HepG2 (cell line): ENCODE measurements around the gene STN1. TPM values are rescaled to one million over a fixed set of nuclear protein-coding genes. Genes with fewer than 3 reads are reported as not detected.

ENCODE experiments used
- CCAR2 ChIP-seq: fragments of 200-400 bp; formaldehyde crosslinking; optimal IDR thresholded peaks from 2 replicates; pipeline ENCODE3; 2018; ENCODE audit warnings: low read depth, mild to moderate bottlenecking, low read length, moderate library complexity
- ELF4 ChIP-seq: sonication (generic); formaldehyde crosslinking; IDR thresholded peaks from 2 replicates; pipeline ENCODE4 v1.5.0; 2020; ENCODE audit warnings: missing genetic modification reagents, mild to moderate bottlenecking, moderate library complexity, borderline replicate concordance
- HCFC1 ChIP-seq: fragments of 150-350 bp; IDR thresholded peaks from 2 replicates; pipeline ENCODE4 v1.6.1; 2014; ENCODE audit warnings: low read depth, low read length
- MAF1 ChIP-seq: sonication (generic); formaldehyde crosslinking; IDR thresholded peaks from 2 replicates; pipeline ENCODE4 v1.5.0; 2020; ENCODE audit warnings: missing genetic modification reagents, borderline replicate concordance
- MTA1 ChIP-seq: sonication (generic); formaldehyde crosslinking; IDR thresholded peaks from 2 replicates; pipeline ENCODE4 v1.4.0; 2020; ENCODE audit warnings: missing genetic modification reagents, mild to moderate bottlenecking, borderline replicate concordance
- MYNN ChIP-seq: sonication (generic); formaldehyde crosslinking; IDR thresholded peaks from 2 replicates; pipeline ENCODE4 v1.4.0; 2020; ENCODE audit warnings: mild to moderate bottlenecking, low read depth, missing genetic modification reagents
- NFYB ChIP-seq: sonication (generic); formaldehyde crosslinking; IDR thresholded peaks from 2 replicates; pipeline ENCODE4 v1.4.0; 2020; ENCODE audit warnings: missing genetic modification reagents
- PAX8 ChIP-seq: sonication (generic); formaldehyde crosslinking; IDR thresholded peaks from 2 replicates; pipeline ENCODE4 v1.8.0; 2022; ENCODE audit warnings: mild to moderate bottlenecking, missing genetic modification reagents, borderline replicate concordance
- SRY ChIP-seq: sonication (generic); formaldehyde crosslinking; IDR thresholded peaks from 2 replicates; pipeline ENCODE4 v1.8.0; 2022; ENCODE audit warnings: mild to moderate bottlenecking, missing genetic modification reagents
- TCF7L2 ChIP-seq: IDR thresholded peaks from 2 replicates; pipeline ENCODE4 v1.6.1; 2011; ENCODE audit warnings: mild to moderate bottlenecking, low read depth, low read length, moderate library complexity
- U2AF2 ChIP-seq: fragments of 200-400 bp; formaldehyde crosslinking; IDR thresholded peaks from 2 replicates; pipeline ENCODE4 v1.6.1; 2017; ENCODE audit warnings: low read depth, mild to moderate bottlenecking, low read length
- ZNF20 ChIP-seq: sonication (generic); formaldehyde crosslinking; IDR thresholded peaks from 2 replicates; pipeline ENCODE4 v1.4.0; 2020; ENCODE audit warnings: mild to moderate bottlenecking, moderate library complexity, missing genetic modification reagents
- ZNF260 ChIP-seq: sonication (generic); formaldehyde crosslinking; IDR thresholded peaks from 2 replicates; pipeline ENCODE4 v1.4.0; 2020; ENCODE audit warnings: missing genetic modification reagents, low read depth, mild to moderate bottlenecking, borderline replicate concordance
- ZNF460 ChIP-seq: sonication (generic); formaldehyde crosslinking; IDR thresholded peaks from 2 replicates; pipeline ENCODE4 v1.5.1; 2020; ENCODE audit warnings: missing genetic modification reagents, mild to moderate bottlenecking, borderline replicate concordance
- ZNF546 ChIP-seq: sonication (generic); formaldehyde crosslinking; conservative IDR thresholded peaks from 2 replicates; pipeline ENCODE4 v1.8.1; 2023; ENCODE audit warnings: mild to moderate bottlenecking, missing genetic modification reagents
- ZNF552 ChIP-seq: sonication (generic); formaldehyde crosslinking; IDR thresholded peaks from 2 replicates; pipeline ENCODE4 v1.9.0; 2022; ENCODE audit warnings: missing genetic modification reagents, mild to moderate bottlenecking, borderline replicate concordance
- ZNF615 ChIP-seq: sonication (generic); formaldehyde crosslinking; IDR thresholded peaks from 2 replicates; pipeline ENCODE4 v1.5.0; 2020; ENCODE audit warnings: mild to moderate bottlenecking, missing genetic modification reagents, borderline replicate concordance
- ZNF788 ChIP-seq: sonication (generic); formaldehyde crosslinking; IDR thresholded peaks from 2 replicates; pipeline ENCODE4 v1.5.0; 2020; ENCODE audit warnings: mild to moderate bottlenecking, missing genetic modification reagents, borderline replicate concordance
- ZNF790 ChIP-seq: sonication (generic); formaldehyde crosslinking; IDR thresholded peaks from 2 replicates; pipeline ENCODE4 v1.8.0; 2022; ENCODE audit warnings: missing genetic modification reagents, mild to moderate bottlenecking, borderline replicate concordance
- polyA plus RNA-seq, 8 experiments: library from polyadenylated mRNA; depleted of rRNA in 3 of 8; stranded (reverse) in 7 of 8; unstranded in 1 of 8; fragments of >200 nt; fragmentation: Illumina TruSeq in 4 of 8; extraction: Trizol in 4 of 8; gene quantifications; 2 replicates each; pipeline versions ENCODE4 v1.2.1 to v1.2.3, GENCODE V29; 2011 to 2016; ENCODE audit warnings: low read depth in 4 of 8, missing spikeins in 1 of 8, mixed read lengths in 1 of 8; ENCODE audit not compliant: insufficient read depth in 1 of 8
- total RNA-seq, 5 experiments: library from RNA; depleted of rRNA; stranded (reverse); fragments of >200 nt; fragmentation: Illumina TruSeq; extraction: Trizol; gene quantifications; 2 replicates each; pipeline ENCODE4 v1.2.3, GENCODE V29; 2016; ENCODE audit warnings: low read depth in 1 of 5
- TF ChIP-seq, protein P1 (sequence below): sonication (generic); formaldehyde crosslinking; conservative IDR thresholded peaks from 2 replicates; pipeline ENCODE4 v1.5.0; 2020; ENCODE audit warnings: missing genetic modification reagents
- TF ChIP-seq, protein P2 (sequence below): sonication (generic); formaldehyde crosslinking; IDR thresholded peaks from 2 replicates; pipeline ENCODE4 v1.5.0; 2020; ENCODE audit warnings: missing genetic modification reagents
- TF ChIP-seq, protein P3 (sequence below), 2 experiments: fragments of 450-650 bp in 1 of 2; sonication (generic) in 1 of 2; formaldehyde crosslinking; IDR thresholded peaks; 2 replicates each; pipeline versions ENCODE4 v1.5.0 to v1.8.0; 2020 to 2022; ENCODE audit warnings: mild to moderate bottlenecking in 1 of 2, missing genetic modification reagents in 1 of 2
- TF ChIP-seq, protein P4 (sequence below): sonication (generic); formaldehyde crosslinking; IDR thresholded peaks from 2 replicates; pipeline ENCODE4 v1.5.0; 2020; ENCODE audit warnings: mild to moderate bottlenecking, missing genetic modification reagents, borderline replicate concordance

The STN1 gene
- total and polyA plus RNA-seq, 2 of the 13 experiments (the other 11 are each of a cell fraction or from before 2014, with no cell fraction given) = 17.6 to 22.7 TPM

DNA sequence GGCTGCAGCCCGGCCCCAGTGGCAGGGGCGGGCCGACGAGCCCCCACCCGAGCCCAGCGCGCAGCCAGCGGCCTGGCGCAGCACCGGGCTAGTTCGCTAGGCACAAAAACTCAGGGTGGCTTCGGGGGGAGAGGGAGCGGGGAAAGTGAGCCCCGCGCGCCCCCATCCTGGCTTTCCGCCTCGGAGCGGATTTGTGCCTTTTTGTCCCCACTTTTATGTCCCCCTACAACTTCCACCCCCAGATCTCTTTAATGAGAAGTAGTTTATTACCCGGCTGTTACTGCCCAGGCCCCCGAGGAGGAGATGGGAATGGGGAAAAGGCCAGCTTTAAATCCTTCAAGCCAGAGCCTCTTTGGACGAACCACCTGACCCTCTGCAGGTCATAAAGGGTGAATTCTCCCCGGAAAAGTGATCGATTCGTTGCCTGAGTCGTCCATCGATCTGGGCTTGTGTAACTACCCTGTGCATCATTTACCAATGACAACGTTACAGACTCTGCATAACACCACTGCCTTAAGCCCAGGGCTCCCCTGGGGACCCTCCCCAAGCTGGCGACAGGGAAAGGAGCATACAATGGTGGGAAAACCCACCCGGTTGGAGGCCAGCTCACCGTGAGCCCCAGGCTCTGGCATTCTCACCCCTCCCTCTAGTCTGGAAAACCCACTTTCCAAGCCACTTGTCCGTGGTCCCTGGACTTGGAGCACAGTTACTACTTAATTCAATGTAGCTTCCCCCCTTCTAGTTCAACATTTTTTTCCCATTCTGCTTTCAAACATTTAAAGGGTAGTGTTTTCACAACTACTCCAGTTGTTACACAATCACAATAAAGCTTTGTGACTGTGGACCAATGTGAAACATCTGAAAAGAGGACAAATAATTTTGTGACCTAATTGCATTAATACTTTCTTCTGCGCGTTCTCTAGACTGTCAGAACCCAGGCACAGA, 61.9 kb downstream of the STN1 start (continued):
- peak; percentile 38; the same call in 1 of the 2 replicates for TF ChIP-seq ZNF788 (CRISPR knock-in tag)
- TF ChIP-seq, protein P1, sequence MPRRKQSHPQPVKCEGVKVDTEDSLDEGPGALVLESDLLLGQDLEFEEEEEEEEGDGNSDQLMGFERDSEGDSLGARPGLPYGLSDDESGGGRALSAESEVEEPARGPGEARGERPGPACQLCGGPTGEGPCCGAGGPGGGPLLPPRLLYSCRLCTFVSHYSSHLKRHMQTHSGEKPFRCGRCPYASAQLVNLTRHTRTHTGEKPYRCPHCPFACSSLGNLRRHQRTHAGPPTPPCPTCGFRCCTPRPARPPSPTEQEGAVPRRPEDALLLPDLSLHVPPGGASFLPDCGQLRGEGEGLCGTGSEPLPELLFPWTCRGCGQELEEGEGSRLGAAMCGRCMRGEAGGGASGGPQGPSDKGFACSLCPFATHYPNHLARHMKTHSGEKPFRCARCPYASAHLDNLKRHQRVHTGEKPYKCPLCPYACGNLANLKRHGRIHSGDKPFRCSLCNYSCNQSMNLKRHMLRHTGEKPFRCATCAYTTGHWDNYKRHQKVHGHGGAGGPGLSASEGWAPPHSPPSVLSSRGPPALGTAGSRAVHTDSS = no peak
- no peak for TF ChIP-seq MYNN (CRISPR knock-in tag)
- TF ChIP-seq, protein P2, sequence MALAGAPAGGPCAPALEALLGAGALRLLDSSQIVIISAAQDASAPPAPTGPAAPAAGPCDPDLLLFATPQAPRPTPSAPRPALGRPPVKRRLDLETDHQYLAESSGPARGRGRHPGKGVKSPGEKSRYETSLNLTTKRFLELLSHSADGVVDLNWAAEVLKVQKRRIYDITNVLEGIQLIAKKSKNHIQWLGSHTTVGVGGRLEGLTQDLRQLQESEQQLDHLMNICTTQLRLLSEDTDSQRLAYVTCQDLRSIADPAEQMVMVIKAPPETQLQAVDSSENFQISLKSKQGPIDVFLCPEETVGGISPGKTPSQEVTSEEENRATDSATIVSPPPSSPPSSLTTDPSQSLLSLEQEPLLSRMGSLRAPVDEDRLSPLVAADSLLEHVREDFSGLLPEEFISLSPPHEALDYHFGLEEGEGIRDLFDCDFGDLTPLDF (CRISPR knock-in tag) = no peak
- TF ChIP-seq ELF4 = no peak
- TF ChIP-seq MTA1 (CRISPR knock-in tag) = peak; percentile 63
- TF ChIP-seq SRY = 0 out of 2 replicates have a peak, but pooled peaks have one; percentile 56
- no peak for TF ChIP-seq ZNF790 (CRISPR knock-in tag)
- no peak for TF ChIP-seq U2AF2
- TF ChIP-seq, protein P3, sequence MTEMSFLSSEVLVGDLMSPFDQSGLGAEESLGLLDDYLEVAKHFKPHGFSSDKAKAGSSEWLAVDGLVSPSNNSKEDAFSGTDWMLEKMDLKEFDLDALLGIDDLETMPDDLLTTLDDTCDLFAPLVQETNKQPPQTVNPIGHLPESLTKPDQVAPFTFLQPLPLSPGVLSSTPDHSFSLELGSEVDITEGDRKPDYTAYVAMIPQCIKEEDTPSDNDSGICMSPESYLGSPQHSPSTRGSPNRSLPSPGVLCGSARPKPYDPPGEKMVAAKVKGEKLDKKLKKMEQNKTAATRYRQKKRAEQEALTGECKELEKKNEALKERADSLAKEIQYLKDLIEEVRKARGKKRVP (CRISPR knock-in tag; IDR thresholded peaks at IDR 0.05) = no peak; a peak in 1 of 4 replicates
- no peak for TF ChIP-seq PAX8
- TF ChIP-seq TCF7L2 = no peak
- TF ChIP-seq ZNF552 (CRISPR knock-in tag) = no peak
- no peak; the same call in 1 of the 2 replicates for TF ChIP-seq ZNF460 (CRISPR knock-in tag)
- no peak for TF ChIP-seq ZNF615 (CRISPR knock-in tag)
- TF ChIP-seq MAF1 (CRISPR knock-in tag) = no peak
- peak; percentile 23; the same call in 1 of the 2 replicates for TF ChIP-seq NFYB (CRISPR knock-in tag)
- no peak for TF ChIP-seq HCFC1
- TF ChIP-seq, protein P4, sequence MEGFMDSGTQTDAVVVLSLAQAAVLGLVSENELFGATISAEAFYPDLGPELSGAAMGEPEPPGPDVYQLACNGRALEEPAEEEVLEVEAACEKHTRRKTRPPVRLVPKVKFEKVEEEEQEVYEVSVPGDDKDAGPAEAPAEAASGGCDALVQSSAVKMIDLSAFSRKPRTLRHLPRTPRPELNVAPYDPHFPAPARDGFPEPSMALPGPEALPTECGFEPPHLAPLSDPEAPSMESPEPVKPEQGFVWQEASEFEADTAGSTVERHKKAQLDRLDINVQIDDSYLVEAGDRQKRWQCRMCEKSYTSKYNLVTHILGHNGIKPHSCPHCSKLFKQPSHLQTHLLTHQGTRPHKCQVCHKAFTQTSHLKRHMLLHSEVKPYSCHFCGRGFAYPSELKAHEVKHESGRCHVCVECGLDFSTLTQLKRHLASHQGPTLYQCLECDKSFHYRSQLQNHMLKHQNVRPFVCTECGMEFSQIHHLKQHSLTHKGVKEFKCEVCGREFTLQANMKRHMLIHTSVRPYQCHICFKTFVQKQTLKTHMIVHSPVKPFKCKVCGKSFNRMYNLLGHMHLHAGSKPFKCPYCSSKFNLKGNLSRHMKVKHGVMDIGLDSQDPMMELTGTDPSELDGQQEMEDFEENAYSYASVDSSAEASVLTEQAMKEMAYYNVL (CRISPR knock-in tag) = peak; percentile 25; the same call in 1 of the 2 replicates
- TF ChIP-seq CCAR2 = no peak
- no peak for TF ChIP-seq ZNF20 (CRISPR knock-in tag)
- TF ChIP-seq ZNF260 (CRISPR knock-in tag) = no peak
- TF ChIP-seq ZNF546 (CRISPR knock-in tag) = no peak
